OCI-M1 (cell line): ENCODE measurements around the gene GNA15.

Experiments used
- DNase-seq: peaks from one replicate; lab custom pipeline; 2025; lab: John Stamatoyannopoulos, UW

Gene GNA15

DNA sequence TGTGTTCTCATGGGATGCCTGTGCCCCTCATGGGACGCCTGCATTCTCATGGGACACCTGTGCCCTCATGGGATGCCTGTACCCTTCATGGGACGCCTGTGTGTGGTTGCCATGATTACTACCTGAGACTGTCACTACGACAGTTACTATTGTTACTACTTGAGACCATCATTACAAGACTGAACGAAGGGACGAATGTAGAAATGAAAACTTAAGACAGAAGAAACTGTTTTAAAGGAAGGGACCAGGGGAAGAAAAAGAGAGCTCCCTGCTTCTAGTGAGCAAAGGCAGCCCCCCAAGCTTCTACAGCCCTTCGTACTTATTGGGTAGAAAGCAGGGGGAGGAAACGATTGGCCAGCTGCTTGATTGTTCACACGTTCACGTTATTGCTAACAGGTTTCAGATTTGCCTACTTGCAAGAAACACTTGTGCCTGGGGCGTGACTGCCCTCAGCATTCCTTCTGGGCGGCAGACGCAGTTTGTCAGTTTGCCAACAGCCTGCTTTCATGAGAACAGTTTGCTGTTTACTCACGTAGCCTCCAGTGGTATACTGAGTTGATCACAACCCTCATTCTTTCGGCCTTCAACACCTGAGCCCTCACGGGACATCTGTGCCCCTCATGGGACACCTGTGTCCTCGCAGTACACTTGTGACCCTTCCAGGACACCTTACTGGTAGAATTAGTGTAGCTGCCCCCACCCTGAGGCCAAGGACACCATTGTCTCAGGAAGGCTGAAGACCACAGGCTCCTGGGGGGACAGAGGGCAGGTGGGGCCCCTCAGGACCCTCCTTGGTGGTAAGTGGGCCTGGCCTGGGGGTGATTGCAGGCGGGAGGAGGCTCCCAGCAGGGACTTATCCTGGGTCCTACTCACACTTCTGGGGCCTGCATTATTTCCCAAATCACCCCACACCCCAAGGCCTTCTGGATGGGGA is 40.2 kb downstream of the GNA15 start:
- no peak for DNase-seq

DNA sequence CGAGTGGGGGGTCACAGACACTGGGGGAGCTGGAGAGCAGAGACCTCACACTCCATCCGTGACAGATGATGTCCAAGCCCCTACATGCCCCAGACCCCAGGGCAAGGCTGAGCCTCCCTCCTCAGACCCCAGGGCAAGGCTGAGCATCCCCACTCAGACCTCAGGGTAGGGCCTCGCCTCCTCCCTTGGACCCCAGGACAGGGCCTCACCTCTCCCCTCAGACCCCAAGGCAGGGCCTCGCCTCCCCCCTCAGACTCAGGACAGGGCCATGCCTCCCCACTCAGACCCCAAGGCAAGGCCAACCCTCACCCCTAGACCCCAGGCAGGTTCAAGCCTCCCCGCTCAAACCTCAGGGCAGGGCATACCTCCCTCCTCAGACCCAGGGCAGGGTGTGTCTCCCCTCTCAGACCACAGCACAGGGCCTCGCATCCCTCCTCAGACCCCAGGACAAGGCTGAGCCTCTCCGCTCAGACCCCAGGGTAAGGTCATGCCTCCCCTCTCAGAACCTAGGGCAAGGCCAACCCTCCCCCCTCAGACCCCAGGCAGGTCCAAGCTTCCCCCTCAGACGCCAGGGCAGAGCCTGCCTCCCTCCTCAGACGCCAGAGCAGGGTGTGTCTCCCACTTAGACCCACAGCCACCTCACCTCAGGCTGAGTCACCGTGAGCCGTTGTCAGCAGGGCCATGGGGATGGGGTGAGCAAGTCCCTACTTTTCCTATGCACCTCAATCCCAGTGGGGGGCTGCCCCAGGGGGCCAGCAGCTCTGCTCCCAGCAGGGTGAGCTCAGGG is 41.1 kb downstream of the GNA15 start:
- DNase-seq: peak; percentile 1

DNA sequence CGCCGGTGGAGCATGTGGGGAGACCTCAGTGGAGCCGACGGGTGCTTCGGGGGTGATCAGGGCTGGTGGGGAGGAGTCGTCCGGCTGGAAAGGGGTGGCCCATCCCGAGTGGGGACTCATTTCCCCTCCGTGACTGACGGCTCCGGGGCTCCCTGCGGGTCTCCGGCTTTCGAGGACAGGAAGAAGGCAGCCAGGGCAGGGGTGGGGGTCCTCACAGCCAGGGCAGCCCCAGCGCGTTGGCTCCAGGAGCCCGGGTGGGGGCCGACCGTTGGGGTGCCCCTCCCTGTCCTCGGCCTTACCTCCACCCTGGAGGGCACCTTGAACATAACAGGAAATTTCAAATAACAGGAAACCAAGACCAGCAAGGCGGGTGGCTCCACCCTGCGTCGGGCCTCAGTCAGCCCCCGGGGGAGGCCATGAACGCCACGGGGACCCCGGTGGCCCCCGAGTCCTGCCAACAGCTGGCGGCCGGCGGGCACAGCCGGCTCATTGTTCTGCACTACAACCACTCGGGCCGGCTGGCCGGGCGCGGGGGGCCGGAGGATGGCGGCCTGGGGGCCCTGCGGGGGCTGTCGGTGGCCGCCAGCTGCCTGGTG is 42.6 kb downstream of the GNA15 start, which contains the start of gene S1PR4:
S1PR4 (plus strand) TSS at position 393 of the 596 bp plus-strand sequence; CDS start at position 417, 24 bp downstream.
- DNase-seq: no peak

DNA sequence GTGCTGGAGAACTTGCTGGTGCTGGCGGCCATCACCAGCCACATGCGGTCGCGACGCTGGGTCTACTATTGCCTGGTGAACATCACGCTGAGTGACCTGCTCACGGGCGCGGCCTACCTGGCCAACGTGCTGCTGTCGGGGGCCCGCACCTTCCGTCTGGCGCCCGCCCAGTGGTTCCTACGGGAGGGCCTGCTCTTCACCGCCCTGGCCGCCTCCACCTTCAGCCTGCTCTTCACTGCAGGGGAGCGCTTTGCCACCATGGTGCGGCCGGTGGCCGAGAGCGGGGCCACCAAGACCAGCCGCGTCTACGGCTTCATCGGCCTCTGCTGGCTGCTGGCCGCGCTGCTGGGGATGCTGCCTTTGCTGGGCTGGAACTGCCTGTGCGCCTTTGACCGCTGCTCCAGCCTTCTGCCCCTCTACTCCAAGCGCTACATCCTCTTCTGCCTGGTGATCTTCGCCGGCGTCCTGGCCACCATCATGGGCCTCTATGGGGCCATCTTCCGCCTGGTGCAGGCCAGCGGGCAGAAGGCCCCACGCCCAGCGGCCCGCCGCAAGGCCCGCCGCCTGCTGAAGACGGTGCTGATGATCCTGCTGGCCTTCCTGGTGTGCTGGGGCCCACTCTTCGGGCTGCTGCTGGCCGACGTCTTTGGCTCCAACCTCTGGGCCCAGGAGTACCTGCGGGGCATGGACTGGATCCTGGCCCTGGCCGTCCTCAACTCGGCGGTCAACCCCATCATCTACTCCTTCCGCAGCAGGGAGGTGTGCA is 43.3 kb downstream of the GNA15 start:
- DNase-seq: no peak

DNA sequence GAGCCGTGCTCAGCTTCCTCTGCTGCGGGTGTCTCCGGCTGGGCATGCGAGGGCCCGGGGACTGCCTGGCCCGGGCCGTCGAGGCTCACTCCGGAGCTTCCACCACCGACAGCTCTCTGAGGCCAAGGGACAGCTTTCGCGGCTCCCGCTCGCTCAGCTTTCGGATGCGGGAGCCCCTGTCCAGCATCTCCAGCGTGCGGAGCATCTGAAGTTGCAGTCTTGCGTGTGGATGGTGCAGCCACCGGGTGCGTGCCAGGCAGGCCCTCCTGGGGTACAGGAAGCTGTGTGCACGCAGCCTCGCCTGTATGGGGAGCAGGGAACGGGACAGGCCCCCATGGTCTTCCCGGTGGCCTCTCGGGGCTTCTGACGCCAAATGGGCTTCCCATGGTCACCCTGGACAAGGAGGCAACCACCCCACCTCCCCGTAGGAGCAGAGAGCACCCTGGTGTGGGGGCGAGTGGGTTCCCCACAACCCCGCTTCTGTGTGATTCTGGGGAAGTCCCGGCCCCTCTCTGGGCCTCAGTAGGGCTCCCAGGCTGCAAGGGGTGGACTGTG is 44.0 kb downstream of the GNA15 start:
- DNase-seq: no peak

DNA sequence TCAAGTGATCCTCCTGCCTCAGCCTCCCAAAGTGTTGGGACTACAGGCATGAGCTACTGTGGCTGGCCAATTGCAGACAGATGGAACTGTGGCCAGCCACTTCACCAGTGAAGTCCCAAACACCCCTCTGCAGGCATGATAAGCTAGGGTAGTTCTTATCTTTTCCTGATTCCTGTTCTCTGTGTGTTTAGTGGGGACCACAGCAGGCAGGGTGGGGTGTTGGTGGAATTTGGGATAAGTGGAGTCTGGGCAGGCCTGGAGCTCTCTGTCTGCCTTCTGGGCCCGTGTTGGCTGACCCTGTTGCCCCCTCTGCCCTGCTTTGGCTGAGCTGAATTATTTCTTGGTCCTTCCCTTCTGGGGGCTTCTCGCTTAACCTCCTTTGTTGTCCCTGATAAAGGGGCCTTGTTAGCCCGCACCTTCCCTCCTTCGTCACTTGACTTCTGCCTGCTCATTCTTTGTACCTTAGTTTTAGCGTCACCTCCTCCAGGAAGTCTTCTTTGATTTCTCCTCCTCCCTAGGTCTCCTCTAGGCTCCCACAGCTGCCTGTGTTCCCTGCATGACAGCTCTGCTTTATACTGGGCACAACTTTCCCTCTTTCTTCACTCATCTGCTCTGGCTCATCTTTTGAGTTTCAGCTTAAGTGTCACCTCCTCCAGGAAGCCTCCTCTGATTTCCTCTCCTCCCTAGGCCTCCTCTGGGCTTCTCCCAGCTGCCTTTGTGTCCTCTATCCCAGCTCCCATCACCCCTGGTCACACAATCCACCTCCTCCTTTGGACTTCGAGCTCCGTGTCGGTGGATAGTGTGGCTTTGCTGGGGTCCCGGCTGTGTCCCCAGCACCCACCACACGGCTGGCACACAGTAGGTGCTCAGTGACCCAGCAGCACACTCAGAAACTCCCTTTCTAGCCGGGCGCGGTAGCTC is 48.1 kb downstream of the GNA15 start:
- DNase-seq: peak; percentile 32

DNA sequence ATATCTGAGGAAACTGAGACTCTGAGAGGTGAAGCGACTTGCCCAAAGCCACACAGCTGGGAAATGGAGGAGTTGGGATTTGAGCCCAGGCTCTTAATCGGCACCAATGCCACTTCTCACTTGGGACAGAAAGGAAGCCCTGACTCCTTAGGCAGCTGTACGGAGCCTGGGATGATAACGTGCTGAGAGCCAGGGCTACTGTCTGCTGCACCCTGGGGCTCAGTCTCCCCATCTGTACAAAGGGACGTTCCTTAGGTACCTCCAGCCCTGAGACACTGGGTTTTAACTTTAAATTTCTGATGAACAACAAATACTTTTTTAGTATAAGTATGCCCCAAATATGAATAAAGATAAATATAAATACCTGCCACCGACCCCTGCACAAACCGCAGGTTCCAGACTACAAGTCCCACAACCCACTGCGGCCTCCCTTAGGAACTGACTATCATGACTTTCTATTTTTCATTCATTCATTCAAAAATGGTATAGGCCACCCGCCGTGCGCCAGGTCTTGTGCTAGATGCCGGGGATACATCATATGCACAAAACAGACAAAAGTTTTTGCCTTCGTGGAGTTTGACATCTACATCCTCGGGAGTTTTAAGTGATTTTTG is 49.1 kb downstream of the GNA15 start:
- peak; percentile 88 for DNase-seq

DNA sequence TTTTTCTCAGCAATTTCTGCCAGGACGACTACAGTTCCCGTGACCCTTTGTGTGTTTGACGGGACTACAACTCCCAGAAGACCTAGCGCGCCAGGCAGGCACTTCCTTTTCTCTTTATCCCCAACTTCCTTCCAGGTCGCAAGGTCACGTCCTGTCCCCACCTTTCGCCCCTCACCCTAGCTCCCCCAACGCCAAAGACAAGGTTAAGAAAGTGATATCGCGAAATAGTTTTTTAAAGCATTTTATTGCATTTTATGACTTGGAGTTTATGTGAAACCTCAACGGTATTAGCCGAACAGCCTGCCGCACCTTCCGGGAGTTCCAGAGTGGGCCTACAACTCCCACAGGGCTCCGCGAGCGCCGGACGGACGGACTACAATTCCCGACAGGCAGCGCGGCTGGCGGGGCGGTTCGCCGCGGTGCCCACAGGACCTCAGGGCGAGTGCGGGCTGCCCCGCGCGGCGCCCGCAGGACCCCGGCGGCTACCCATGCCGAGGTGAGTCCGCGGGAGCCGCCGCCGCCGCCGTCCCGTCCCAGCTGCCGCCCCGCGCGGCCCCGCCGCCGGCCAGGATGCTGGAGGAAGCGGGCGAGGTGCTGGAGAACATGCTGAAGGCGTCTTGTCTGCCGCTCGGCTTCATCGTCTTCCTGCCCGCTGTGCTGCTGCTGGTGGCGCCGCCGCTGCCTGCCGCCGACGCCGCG is 49.8 kb downstream of the GNA15 start, which contains the start of gene NCLN:
NCLN (plus strand) TSS at position 470 of the 699 bp plus-strand sequence; CDS start at position 571, 101 bp downstream.
- peak; percentile 93 for DNase-seq

DNA sequence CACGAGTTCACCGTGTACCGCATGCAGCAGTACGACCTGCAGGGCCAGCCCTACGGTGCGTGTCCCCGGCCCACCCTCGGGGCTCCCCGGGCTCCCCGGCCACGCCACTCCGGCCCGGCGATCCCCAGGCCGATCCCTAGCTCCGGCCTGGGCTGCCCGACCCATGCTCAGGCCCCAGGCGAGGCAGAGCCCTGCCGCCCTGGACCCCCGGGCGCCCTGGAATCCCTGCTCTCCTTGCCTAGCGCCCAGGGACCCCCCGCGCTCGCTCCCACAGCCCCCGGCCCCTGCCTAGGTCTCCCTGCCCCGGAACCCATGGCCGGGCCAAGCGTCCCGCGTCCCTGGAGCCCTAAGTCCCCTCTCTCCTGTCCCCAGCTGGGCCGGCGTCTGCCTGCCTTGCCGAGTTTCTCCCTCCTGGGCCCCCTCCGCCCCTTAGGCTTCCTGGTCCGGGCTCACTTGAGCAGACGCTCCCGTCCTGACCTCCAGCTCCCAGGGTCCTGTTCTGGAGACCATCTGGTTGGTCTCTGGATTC is 50.4 kb downstream of the GNA15 start:
- DNase-seq: peak; percentile 20

DNA sequence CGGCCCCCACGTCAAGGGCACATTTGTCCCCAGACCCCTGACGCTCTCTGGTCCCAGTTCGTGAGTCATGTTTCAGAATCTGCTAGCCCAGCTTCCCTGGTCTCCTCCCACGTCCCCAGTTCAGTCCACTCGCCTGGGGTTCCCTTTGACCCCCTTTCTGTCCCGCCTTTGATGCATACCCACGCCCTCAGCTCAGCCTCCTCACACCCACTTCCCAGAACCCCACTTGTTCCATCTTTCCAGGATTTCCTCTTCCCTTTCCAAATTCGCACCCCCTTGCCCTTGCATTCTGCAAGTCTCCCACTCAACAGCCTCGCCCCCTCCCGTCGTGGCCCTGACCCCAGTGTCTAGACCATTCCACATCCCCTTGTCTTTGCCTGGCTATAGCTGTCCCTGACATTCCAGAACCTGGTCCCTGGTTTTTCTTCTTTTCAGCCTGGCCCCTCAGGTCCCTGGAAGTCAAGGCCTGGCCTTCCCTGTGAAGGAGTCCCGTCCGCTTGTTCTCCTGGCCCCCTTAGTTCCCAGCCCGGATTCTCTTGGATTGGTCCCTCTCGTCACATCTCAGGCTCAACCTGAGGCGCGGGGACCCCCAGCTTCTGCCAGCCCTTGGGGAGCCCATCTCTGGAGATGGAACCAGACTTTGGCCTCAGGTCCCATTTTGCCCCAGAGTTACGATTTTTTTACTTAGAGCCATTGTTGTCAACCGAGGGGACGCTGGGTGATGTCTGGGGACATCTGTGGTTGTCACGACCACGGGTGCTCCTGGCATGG is 51.2 kb downstream of the GNA15 start:
- DNase-seq: peak; percentile 1

DNA sequence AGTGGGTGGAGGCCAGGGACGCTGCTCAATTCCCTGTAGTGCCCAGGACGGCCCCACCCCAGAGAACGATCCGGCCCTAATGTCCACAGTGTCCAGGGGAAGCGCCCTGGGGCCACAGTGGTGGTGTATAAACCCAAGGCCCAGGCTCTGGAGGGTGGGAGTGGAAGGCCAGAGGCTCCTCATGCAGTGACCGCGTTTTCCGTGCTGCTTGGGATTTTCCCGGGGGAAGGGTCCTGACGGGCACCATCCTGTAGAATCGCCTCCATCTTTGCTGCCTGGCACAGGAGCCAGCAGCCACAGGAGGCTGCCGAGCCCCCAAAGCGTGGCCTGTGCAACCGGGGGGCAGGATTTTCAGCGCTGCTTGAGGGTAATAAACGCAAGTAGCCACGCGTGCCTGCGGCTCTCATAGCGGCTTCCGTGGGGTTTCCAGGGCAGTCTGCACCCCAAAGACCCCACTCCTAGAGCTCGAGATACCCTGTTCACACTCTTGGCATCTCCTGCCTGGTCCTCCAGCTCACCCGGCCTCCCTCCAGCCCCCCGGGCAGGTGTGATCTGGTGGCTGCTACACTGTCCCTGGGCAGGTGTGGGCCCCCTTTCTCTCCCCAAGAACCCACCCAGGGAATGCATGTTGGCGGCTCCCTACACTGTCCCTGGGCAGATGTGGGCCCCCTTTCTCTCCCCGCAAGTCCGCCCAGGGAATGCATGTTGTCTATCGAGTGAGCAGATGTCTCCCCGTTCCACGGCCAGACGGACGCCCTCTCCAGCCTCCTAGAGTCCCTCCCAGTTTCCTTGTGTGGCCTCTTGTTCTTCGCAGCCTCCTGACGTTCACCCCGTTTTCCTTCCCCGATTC is 52.1 kb downstream of the GNA15 start:
- DNase-seq: no peak

DNA sequence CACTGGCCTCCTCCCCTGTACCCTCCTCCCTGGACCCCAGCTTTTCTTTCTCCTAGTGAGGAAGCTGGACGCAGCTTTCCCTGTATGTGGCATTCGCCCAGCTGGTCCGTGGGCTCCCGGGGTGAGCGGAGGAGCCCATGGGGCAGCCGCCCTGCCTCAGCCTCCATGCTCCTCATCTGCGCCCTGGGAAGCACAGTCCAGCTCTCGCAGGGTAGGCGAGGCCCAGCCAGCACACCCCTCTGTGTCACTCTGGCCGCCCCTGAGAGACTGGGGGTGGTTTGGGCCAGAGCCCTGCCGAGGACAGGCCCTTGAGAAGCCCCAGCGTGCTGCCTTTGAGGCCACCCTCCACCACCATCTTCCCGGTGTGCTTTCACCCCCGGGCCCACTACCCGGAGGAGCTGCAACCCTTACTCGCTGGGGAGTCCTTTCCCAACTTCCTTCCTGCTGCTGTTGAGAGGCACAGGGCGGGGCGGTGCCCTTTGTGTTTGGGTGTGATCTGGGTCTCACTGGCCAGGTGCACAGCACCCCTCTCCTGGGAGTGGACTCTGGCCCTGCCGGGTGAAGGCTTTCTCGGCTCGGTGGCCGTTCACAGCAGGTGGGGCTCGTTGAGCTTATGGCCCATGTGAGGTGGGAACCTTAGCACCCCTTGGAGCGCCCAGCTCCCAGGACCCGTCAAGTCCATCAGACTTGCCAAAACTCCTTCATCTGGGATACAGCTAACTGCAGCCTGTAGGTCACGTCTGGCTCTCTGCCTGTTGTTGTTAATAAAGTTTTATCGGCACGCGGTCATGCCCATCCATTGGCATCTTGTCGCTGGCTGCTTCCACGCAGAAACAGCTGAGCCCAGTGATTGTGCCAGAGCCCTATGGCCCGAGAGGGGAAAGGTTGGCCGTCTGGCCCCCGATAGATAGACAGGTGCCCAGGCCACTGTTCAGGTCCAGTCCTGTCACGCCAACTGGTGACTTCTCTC is 53.1 kb downstream of the GNA15 start:
- no peak for DNase-seq

DNA sequence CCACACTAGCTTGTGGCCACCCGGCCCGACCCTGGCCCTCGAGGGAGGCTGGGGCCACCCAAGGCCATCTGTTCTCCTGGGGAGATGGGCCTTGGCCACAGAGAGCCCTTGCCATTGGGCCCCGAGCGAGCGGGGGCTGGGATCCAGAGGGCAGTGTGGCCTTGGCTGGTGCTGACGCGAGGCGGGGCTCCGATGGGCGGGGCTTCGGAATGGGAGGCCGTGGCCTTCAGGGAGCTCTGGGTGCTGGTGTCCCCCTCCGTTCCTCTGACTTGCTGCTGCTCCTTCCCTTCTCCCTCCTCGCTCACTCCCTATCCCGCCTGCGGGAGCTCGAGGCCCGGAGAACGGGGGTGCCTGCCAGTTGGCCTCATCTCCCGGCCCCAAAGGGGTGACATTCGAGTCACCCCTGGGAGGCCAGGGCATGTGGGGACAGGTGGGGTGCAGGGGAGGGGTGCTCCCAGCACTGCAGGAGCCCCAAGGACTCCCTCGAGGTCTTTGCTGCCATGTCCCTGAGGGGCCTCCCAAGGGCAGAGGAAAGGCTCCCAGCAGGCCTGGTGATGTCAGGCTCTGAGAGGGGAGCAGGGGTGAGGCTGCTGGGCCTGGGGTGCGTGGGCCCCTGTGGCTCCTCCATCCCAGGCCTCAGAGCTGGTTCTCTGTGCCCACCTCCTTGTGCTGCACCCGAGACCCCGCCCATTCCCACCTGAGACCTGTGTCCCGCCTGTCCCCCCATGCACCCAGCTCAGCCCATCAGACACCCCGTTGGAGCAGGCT is 54.1 kb downstream of the GNA15 start:
- DNase-seq: no peak

DNA sequence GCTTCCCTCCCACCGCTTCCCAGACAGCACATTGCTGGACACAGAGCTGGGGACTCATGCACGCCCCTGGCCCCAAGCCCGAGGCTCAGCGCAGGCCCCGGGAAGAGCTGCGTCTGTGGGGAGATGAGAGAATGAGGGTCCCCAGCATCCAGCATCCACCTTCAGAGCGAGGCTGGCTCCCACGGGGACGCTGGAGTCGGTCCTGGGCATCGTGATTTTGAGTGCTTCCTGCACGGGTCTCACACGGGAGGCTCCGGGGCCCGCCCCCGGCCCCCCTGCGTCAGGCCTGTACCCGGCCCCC is 54.6 kb downstream of the GNA15 start:
- no peak for DNase-seq
